Tibial nerve (tissue), 4 donors: ENCODE results near the gene RNF220. TPM values are rescaled to one million over a fixed set of nuclear protein-coding genes. Genes with fewer than 3 reads are reported as not detected.
"Not testable (repeated sequence)": the region's sequence is repeated elsewhere in the genome, so short reads cannot be mapped to it uniquely, and the experiment has no call there.

Experiments
- DNase-seq, 2 donors: peaks; one replicate each; pipeline ENCODE4 v3.0.0-alpha.2; 2019; ENCODE audit warnings: low spot score in 2 of 2
- H3K27ac ChIP-seq, 4 donors: fragments of 200-600 bp; sonication (generic) in 3 of 4; one replicate each; pipeline ENCODE4 v1.5.1; 2017 to 2019; ENCODE audit warnings: mild to moderate bottlenecking in 1 of 4
- H3K27me3 ChIP-seq, 2 donors: fragments of 200-600 bp; sonication (generic) in 1 of 2; one replicate each; pipeline versions ENCODE4 v1.5.1 to v1.6.0; 2017 to 2019
- H3K36me3 ChIP-seq, 3 donors: fragments of 200-600 bp; sonication (generic); one replicate each; pipeline ENCODE4 v1.5.1; 2018 to 2019
- H3K4me1 ChIP-seq, 4 donors: fragments of 200-600 bp; sonication (generic) in 3 of 4; one replicate each; pipeline ENCODE4 v1.5.1; 2017 to 2019
- H3K4me3 ChIP-seq, 4 donors: fragments of 200-600 bp; sonication (generic) in 3 of 4; one replicate each; pipeline ENCODE4 v1.5.1; 2017 to 2019; ENCODE audit warnings: mild to moderate bottlenecking in 1 of 4, moderate library complexity in 1 of 4
- H3K9me3 ChIP-seq, 4 donors: fragments of 200-600 bp; sonication (generic) in 3 of 4; one replicate each; pipeline ENCODE4 v1.5.1; 2017 to 2019
- CTCF ChIP-seq, 5 experiments: fragments of 200-600 bp in 3 of 5; fragments of 450-650 bp in 2 of 5; sonication (generic) in 3 of 5; IDR thresholded peaks; one replicate each; pipeline ENCODE4 v1.5.1; 2016 to 2019; ENCODE audit warnings: antibody characterized with exemption in 5 of 5, mild to moderate bottlenecking in 3 of 5, moderate library complexity in 2 of 5
- EP300 ChIP-seq, 2 donors: sonication (generic); formaldehyde crosslinking; IDR thresholded peaks; one replicate each; pipeline ENCODE4 v1.6.1; 2017; ENCODE audit warnings: antibody characterized with exemption in 2 of 2, mild to moderate bottlenecking in 1 of 2
- POLR2A ChIP-seq, 2 donors: fragments of 450-650 bp; IDR thresholded peaks; one replicate each; pipeline ENCODE4 v1.6.1; 2017; ENCODE audit warnings: antibody characterized with exemption in 2 of 2, mild to moderate bottlenecking in 2 of 2, moderate library complexity in 2 of 2
- WGBS, 2 donors: methylation state at CpG; one replicate each; pipeline ENCODE4 v1.1.5; 2018; 5-methylcytosine and 5-hydroxymethylcytosine counted together
- total RNA-seq, 4 donors: library from RNA; depleted of rRNA; stranded (reverse); fragments of >200 nt; gene quantifications; one replicate each; pipeline ENCODE4 v1.1.0, GENCODE V29; 2016

The RNF220 gene
- total RNA-seq, 4 donors from 2014 or later, result 110 to 151 (median 114) TPM

GRCh38 chr1:44559913-44560312 is 154.9 kb downstream of the RNF220 start:
- Histone ChIP-seq H3K27me3 (no peaks in the 10 kb centered on the region), H3K36me3 (no peaks in the 10 kb centered on the region), H3K4me3 (no peak overlapping the region), H3K4me1 (no peaks in the 10 kb centered on the region), H3K9me3 (no peaks in the 10 kb centered on the region), H3K27ac (no peak overlapping the region)
- TF ChIP-seq CTCF (IDR thresholded peaks at IDR 0.05), result no peak
- TF ChIP-seq POLR2A (IDR thresholded peaks at IDR 0.05), result no peak
- no peak for TF ChIP-seq EP300 (IDR thresholded peaks at IDR 0.05)
- DNase-seq, result no peak
- 88% methylated on average over 4 of the region's 6 CpGs for whole genome bisulfite sequencing, 2 donors

GRCh38 chr1:44560696-44561095 is 155.6 kb downstream of the RNF220 start:
- DNase-seq, H3K9me3 ChIP-seq, H3K27me3 ChIP-seq, H3K4me1 ChIP-seq, H3K36me3 ChIP-seq, H3K27ac ChIP-seq, H3K4me3 ChIP-seq: not testable (repeated sequence)
- WGBS, 2 donors, result 80 to 94% methylated on average over 3 of the region's 3 CpGs

- no peak for DNase-seq
- no peaks in the 10 kb centered on the region for H3K36me3 ChIP-seq
- H3K9me3 ChIP-seq, result no peaks in the 10 kb centered on the region
- H3K4me3 ChIP-seq, result no peak overlapping the region
- TF ChIP-seq CTCF (IDR thresholded peaks at IDR 0.05), result no peak
- no peak for TF ChIP-seq EP300 (IDR thresholded peaks at IDR 0.05)
- H3K27me3 ChIP-seq, result no peaks in the 10 kb centered on the region
- no peaks in the 10 kb centered on the region for H3K4me1 ChIP-seq
- no peak overlapping the region for H3K27ac ChIP-seq
- 50 to 66% methylated on average over 5 of the region's 5 CpGs for WGBS, 2 donors
Observed at GRCh38 chr1:44565259-44565750, 160.2 kb downstream of the RNF220 start.

GRCh38 chr1:44565833-44566232 is 160.8 kb downstream of the RNF220 start:
- Histone ChIP-seq H3K36me3 (no peaks in the 10 kb centered on the region), H3K27me3 (no peaks in the 10 kb centered on the region), H3K4me1 (no peaks in the 10 kb centered on the region), H3K27ac (no peak overlapping the region), H3K9me3 (no peaks in the 10 kb centered on the region), H3K4me3 (no peak overlapping the region)
- TF ChIP-seq POLR2A (IDR thresholded peaks at IDR 0.05) (no peak), EP300 (IDR thresholded peaks at IDR 0.05) (no peak), CTCF (IDR thresholded peaks at IDR 0.05) (no peak)
- WGBS, 2 donors, result 80 to 87% methylated on average over 6 of the region's 6 CpGs
- DNase-seq, result no peak

- H3K9me3 ChIP-seq, result no peaks in the 10 kb centered on the region
- DNase-seq, result no peak
- WGBS, 2 donors, result 71 to 77% methylated on average over 7 of the region's 7 CpGs
- no peak overlapping the region for H3K27ac ChIP-seq
- TF ChIP-seq EP300 (IDR thresholded peaks at IDR 0.05), result no peak
- TF ChIP-seq POLR2A (IDR thresholded peaks at IDR 0.05), result no peak
- TF ChIP-seq CTCF (IDR thresholded peaks at IDR 0.05), result no peak
- no peak overlapping the region for H3K4me3 ChIP-seq
- no peaks in the 10 kb centered on the region for H3K36me3 ChIP-seq
- H3K27me3 ChIP-seq, result no peaks in the 10 kb centered on the region
- no peaks in the 10 kb centered on the region for H3K4me1 ChIP-seq
Observed at GRCh38 chr1:44566281-44567046, 161.4 kb downstream of the RNF220 start.
